Parathyroid adenoma (tissue), 2 donors: ENCODE measurements around the gene DOLPP1.

Experiments used
- H2AFZ ChIP-seq: fragments of 300-600 bp; sonication (generic); one replicate; pipeline ENCODE4 v1.7.0; 2017; ENCODE audit warnings: antibody characterized with exemption, mild to moderate bottlenecking
- H3K27ac ChIP-seq: fragments of 300-600 bp; sonication (generic); one replicate; pipeline ENCODE4 v1.7.0; 2017
- H3K27me3 ChIP-seq: fragments of 300-600 bp; sonication (generic); one replicate; pipeline ENCODE4 v1.7.0; 2017; ENCODE audit warnings: low read length; ENCODE audit not compliant: control insufficient read depth, insufficient read depth
- H3K36me3 ChIP-seq: fragments of 300-600 bp; sonication (generic); one replicate; pipeline ENCODE4 v1.7.0; 2017; ENCODE audit warnings: low read length; ENCODE audit not compliant: control insufficient read depth, insufficient read depth
- H3K4me1 ChIP-seq: fragments of 300-600 bp; sonication (generic); one replicate; pipeline ENCODE4 v1.7.0; 2017; ENCODE audit warnings: control low read depth
- H3K4me2 ChIP-seq: fragments of 300-600 bp; sonication (generic); one replicate; pipeline ENCODE4 v1.7.0; 2017; ENCODE audit warnings: low read length
- H3K4me3 ChIP-seq: fragments of 300-600 bp; sonication (generic); one replicate; pipeline ENCODE4 v1.7.0; 2017; ENCODE audit warnings: low read depth, low read length
- H3K79me2 ChIP-seq: fragments of 300-600 bp; sonication (generic); one replicate; pipeline ENCODE4 v1.7.0; 2017; ENCODE audit warnings: control low read depth
- H3K9ac ChIP-seq: fragments of 300-600 bp; sonication (generic); one replicate; pipeline ENCODE4 v1.7.0; 2017; ENCODE audit warnings: mild to moderate bottlenecking
- H3K9me3 ChIP-seq: fragments of 300-600 bp; sonication (generic); one replicate; pipeline ENCODE4 v1.7.0; 2017; ENCODE audit warnings: low read length; ENCODE audit not compliant: control insufficient read depth
- CTCF ChIP-seq: fragments of 300-600 bp; sonication (generic); IDR thresholded peaks from one replicate; pipeline ENCODE4 v1.7.0; 2017; ENCODE audit warnings: antibody characterized with exemption, mild to moderate bottlenecking
- donor health status: primary hyperparathyroidism.

DOLPP1 gene

GRCh38 chr9:129105857-129106694 lies 25.2 kb downstream of the DOLPP1 start:
- Histone ChIP-seq H3K36me3 (no peaks in the 10 kb centered on the region), H3K9ac (no peak overlapping the region), H3K4me2 (no peak overlapping the region), H3K4me3 (no peak overlapping the region), H3K79me2 (no peaks in the 10 kb centered on the region), H3K9me3 (no peaks in the 10 kb centered on the region), H3K27me3 (no peaks in the 10 kb centered on the region), H2AFZ (no peak overlapping the region), H3K27ac (no peak overlapping the region), H3K4me1 (peaks cover 14% of the 10 kb centered on the region)
- TF ChIP-seq CTCF: no peak

- Histone ChIP-seq H2AFZ (no peak overlapping the region), H3K4me3 (no peak overlapping the region), H3K9ac (no peak overlapping the region), H3K79me2 (peaks cover 6% of the 10 kb centered on the region), H3K27ac (no peak overlapping the region), H3K4me1 (peaks cover 8% of the 10 kb centered on the region), H3K4me2 (no peak overlapping the region), H3K27me3 (no peaks in the 10 kb centered on the region), H3K9me3 (no peaks in the 10 kb centered on the region), H3K36me3 (no peaks in the 10 kb centered on the region)
- TF ChIP-seq CTCF: no peak
Observed at GRCh38 chr9:129107651-129108050, 26.7 kb downstream of the DOLPP1 start.

GRCh38 chr9:129108083-129108804 lies 27.3 kb downstream of the DOLPP1 start:
- Histone ChIP-seq H3K27me3 (no peaks in the 10 kb centered on the region), H3K9me3 (no peaks in the 10 kb centered on the region), H3K36me3 (no peaks in the 10 kb centered on the region), H3K27ac (no peak overlapping the region), H3K4me3 (no peak overlapping the region), H3K79me2 (peaks cover 7% of the 10 kb centered on the region), H3K4me1 (peaks cover 4% of the 10 kb centered on the region), H3K4me2 (no peak overlapping the region), H3K9ac (no peak overlapping the region), H2AFZ (no peak overlapping the region)
- no peak for TF ChIP-seq CTCF

- Histone ChIP-seq H3K79me2 (peaks cover 8% of the 10 kb centered on the region), H3K27ac (no peak overlapping the region), H3K36me3 (no peaks in the 10 kb centered on the region), H3K9ac (no peak overlapping the region), H3K4me1 (no peaks in the 10 kb centered on the region), H3K27me3 (no peaks in the 10 kb centered on the region), H3K9me3 (no peaks in the 10 kb centered on the region), H2AFZ (no peak overlapping the region), H3K4me3 (peak overlapping the region; percentile 76), H3K4me2 (peak overlapping the region; percentile 59)
- no peak for TF ChIP-seq CTCF
Observed at GRCh38 chr9:129108805-129109536, 28.1 kb downstream of the DOLPP1 start.
